GM21737 (cell line): ENCODE data around the gene ENTPD7.

Experiments
- ATAC-seq: cut with Tn5 transposase; IDR thresholded peaks from one replicate; pipeline ENCODE4 v1.9.1; 2021; ENCODE audit warnings: mild to moderate bottlenecking, moderate library complexity; ENCODE audit not compliant: unreplicated experiment

Gene ENTPD7

DNA sequence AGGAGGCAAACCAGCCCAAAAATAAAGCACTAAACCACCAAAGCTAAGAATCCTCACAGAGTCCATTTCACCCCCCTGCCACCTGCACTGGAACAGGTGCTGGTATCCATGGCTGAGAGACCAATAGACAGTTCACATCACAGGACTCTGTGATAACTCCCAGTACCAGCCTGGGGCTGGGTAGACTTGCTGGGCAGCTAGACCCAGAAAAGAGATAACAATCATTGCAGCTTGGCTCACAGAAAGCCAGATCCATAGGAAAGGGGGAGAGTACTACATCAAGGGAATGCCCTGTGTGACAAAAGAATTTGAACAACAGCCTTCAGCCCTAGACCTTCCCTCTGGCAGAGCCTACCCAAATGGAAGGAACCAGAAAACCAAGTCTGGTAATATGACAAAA is 25.5 kb upstream of the ENTPD7 start:
- no peak for ATAC-seq

DNA sequence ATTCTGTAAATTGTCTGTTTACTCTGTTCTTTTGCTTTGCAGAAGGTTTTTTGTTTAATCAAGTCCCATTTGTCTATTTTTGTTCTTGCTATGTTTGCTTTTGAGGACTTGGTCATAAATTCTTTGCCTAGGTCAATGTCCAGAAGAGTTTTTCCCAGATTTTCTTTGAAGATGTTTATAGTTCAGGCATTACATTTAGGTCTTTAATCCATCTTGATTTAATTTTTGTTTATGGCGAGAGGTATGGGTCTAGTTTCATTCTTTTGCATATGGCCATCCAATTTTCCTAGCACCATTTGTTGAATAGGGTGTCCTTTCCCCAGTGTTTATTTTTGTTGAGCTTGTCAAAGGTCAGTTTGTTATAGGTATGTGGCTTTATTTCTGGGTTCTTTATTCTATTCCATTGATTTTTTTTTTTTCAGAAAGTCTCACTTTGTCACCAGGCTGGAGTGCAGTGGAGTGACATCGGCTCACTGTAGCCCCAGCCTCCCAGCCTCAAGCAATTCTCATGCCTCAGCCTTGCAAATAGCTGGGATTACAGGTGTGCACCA is 11.6 kb upstream of the ENTPD7 start:
- no peak for ATAC-seq

DNA sequence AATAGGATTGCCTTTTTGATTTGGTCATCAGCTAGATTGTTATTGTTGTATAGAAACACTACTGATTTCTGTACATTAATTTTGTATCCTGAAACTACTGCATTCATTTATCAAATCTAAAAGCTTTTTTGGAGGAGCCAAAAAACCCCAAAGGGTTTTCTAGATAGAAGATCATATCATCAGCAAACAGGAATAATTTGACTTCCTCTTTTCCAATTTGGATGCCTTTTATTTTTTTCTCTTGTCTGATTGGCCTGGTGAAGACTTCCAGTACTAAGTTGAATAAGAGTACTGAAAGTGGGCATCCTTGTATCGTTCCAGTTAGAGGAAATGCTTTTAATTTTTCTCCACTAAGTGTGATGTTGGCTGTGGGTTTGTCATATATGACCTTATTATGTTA is 10.6 kb upstream of the ENTPD7 start:
- ATAC-seq, result no peak

DNA sequence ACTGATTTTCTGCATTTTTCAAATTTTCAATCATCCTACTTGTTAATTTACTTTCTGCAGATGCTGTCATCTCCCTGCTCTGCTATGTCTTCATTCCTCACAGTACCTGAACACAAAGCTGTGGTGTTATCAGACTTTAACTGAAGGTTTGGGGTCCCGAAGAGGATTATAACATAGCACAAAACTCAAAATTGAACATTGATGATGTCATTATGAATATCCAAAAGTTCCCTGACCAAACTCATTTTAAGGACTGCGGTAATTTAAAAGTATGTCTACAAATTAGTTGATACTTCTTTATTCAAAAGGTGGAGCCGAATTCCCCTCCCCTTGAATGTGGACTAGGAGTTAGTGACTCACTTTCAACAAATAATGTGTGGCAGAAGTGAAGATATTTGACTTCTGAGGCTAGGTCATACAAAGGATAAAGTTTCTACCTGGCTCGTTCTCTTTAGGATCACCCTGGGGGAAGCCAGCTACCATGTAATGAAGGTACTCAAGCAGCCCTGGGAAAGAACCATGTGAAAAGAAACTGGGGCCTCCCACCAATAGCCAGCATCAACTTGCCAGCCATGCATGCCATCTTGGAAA is 6.4 kb upstream of the ENTPD7 start:
- ATAC-seq, result no peak

DNA sequence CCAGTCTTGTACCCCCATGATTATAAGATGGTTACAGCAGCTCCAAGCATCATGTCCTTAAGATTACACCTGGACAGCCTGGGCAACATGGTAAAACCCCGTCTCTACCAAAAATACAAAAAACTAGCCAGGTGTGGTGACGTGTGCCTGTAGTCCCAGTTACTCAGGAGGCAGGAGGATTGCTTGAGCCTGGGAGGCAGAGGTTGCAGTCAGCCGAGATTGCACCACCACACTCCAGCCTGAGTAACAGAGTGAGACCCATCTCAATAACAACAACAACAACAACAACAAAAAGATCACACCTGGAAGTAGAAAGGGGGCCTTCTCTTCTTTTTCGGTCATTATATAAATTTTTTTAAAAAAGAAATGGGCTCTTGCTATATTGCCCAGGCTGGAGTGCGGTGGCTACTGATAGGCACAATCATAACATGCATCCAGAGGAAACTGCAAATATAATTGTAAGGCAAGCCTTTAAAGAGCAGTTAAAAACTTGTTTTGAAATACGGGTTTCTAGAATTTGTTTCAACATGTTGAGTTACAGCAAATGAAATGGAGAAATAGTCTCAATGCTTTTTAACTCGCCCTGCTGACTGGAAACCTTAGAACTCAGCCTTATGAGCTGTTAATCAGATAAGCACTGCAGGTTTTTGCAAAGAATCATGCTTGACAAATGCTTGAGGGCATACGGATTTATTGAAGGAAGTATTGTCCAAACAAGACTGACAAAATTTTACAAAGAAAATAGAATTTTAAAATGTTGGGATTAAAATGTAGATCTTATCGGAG is 4.7 kb upstream of the ENTPD7 start:
- ATAC-seq, result no peak

DNA sequence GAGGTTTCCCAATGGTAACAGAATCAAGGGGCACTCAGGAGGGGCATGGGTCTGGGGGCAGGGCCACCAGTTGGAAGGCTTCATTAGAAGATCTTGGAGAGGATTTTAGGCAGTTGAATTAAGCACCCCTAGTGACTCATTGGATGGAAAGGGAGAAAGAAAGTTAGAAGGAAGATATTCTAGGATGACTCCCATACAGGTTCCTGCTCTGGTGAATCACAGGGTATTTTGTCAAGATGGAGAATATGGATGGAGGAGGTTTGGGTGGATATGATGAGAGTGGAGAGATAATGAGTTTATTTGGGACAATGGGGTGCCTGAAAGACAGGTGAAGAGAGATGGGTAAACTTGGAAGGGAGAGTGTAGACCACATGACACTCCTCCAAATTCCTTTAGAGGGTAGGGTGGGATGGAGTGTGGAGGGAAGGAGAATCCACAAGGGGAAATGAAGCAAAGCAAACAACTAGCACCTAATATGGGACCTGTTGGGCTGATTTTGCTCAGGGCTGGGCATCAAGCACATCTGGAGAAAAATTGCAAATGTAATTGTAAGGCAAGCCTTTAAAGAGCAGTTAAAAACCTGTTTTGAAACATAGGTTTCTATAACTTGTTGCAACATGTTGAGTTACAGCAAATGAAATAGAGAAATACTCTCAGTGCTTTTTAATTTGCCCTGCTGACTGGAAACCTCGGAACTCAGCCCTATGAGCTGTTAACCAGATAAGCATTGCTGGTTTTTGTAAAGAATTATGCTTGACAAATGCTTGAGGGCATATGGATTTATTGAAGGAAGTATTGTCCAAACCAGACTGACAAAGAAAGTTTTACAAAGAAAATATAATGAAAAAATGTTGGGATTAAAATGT is 2.9 kb upstream of the ENTPD7 start:
- no peak for ATAC-seq

DNA sequence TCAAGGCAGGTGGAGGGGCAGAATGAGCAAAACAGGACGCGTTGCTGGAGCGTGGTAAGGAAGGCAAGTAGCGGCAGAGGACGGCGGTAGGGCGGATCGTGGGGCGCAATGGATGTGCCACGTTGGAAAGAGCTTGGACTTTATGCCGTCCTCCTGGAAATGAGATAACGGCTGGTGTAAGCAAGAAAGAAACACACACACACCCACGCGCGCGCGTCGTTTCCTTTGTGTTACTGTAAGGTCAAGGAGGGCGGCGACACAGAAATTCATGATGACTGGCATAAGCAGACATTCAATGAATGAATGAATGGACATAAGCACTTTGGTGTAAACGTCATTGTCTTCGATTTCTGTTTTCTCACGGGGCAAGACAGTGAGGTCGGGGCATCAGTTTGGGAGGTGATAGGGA is 683 bp upstream of the ENTPD7 start:
- ATAC-seq, result no peak

DNA sequence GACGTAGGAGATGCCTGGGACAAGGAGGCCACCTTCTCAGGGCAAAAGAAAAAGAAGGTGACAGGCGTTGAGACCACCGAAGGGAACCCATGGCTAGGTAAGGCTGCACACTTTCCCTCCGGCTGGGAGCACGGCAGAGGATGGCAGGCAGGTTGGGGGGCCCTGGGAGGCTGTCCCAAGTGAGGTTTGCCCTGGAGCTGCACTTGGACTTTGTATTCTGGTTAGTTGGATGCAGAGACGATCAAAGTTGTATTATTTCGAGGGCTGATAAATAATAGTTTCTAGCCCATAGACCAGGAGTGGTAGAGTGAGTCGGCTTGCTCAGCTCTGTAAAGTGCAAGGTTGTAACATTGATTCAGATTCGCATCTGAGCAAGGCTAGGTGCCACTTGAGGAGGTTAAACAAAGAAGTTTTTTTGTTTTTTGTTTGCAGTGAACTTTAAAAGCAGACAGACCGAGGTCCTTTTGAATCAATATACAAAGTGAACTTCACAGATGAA is 608 bp downstream of the ENTPD7 start:
- ATAC-seq, result no peak

DNA sequence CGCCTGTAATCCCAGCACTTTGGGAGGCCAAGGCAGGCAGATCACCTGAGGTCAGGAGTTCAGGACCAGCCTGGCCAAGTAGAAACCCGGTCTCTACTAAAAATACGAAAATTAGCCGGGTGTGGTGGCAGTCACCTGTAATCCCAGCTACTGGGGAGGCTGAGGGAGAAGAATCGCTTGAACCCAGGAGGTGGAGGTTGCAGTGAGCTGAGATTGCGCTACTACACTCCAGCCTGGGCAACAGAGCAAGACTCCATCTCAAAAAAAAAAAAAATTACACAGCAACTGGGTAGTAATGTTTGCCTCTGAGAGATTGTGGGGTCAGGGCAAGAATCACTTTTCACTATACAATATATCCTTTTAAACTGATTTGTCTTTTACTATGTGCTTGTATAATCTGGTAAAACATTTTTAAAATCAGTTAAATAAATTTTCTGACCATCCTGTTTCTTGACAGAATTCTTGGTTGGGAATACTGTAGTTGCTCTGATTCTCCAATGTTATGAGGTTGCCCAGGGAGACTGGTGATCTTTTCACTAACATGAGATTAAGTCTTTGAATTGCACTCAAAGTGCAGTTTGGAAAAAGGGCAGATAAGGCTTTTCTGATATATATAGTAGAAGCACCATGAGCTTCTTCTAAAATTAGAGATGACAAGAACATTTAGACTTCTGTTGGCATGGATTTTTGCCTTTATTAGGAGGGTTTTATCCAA is 1.5 kb downstream of the ENTPD7 start:
- no peak for ATAC-seq

DNA sequence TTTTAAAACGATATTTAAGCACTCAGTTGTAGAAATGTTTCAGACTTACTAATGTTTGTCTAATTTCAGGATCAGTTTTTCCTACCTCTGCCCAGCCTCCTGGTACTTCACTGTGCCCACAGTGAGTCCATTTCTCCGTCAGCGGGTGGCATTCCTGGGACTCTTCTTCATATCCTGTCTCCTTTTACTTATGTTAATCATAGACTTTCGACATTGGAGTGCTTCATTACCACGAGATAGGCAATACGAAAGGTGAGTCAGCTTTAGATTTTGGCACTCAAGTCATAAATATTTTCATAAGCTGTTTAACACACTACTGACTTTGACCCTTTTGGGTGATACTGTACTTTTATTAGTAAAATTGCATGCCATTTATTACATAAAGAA is 2.1 kb downstream of the ENTPD7 start:
- ATAC-seq, result no peak

DNA sequence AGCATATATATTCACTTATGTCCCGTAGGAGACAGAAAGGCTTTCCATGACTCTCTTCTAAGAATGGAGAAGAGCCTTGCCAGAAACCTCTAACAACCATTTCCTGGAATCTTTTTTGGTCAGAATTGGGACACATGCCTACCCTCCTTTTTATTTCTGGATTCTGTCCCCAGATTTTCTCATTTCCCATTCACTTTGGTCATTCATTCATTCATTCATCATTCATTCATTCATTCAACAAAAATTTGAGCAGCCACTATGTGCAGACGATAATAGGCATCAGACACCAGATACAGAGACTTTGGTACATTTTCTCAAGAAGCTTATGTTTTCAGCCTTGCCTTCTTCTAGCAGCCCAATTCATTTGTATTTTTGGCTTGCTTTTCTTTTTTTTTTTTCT is 6.0 kb downstream of the ENTPD7 start:
- ATAC-seq, result no peak

DNA sequence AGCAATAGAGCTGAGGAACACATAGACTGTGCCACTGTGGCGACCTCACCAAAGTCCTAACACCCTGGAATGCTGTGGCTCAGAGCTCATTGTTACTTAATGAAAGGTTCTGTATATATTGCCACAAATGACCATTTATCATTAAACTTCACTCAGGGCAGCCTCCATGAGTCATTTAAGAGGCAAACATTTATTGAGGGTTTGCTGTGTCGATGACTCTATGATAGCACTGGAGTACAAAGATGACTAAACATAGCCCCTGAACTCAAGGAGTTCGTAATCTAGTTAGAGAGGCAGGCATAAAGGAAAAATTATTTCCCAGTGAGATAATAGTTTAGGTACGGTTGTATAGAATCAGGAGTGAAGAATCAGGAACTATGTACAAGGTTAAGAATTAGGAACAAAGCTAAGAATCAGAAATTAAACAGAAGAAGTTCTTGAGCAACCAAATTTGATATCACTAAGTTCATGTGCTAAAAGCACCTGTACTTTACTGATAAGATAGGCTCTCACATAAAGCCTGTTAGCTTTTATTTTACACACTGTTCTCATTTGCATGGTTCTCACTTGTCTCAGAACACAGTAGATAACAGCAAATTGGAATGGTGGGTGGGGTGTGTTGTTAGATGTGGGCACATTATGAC is 7.9 kb downstream of the ENTPD7 start:
- ATAC-seq, result no peak

DNA sequence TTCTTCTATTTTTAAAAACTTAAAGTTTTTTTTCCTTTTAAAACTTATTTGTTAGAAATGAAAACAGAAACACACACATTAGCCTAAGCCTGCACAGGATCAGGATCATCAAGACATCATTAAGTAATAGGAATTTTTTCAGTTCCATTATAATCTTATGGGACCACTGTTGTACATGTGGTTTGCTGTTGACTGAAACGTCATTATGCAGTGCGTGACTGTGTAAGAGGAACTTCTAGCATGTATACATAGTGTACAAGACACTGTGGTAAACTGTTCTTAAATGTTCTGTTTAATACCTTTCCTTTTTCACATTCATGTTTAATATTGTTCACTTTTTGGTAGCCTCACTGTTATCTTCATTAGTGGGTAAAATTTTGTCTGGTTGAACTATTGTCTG is 12.1 kb downstream of the ENTPD7 start:
- ATAC-seq, result no peak

DNA sequence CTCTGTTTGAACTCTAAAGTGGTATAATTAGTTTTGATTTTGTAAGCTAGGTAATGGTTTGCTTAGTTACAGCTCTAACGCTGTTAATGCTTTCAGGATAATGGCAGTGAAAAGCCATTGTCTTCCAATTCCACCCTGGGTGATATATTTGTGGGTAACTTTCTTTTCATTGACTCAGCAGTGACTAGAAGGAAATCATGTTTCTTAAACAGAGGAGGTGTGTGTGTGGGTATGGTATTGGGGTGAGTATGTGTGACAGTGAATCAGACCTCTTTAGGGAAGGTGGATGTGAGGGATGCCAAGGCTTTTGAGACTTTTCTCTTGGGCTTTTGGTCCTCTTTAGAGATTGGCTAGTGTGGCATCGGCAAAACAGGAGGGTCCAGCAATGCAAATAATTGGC is 13.6 kb downstream of the ENTPD7 start:
- ATAC-seq, result no peak

DNA sequence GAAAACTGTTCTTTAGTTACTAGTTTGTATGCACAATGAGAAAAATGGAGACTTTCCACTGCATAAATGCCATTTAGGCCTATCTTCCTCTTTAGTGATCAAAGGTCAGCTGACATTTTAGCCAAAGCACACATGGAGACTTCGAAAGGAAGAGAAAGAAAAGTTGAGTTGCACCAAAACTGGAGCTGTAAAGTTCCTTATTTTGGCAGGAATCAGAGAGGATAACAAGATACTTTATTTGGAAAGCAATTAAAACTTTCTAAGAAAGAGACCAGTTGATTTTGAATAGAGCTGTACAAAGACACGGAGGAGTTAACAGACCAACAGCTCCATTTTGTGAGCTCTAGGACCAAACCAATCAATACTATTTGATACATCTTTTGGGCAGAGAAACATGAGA is 14.2 kb downstream of the ENTPD7 start:
- no peak for ATAC-seq

DNA sequence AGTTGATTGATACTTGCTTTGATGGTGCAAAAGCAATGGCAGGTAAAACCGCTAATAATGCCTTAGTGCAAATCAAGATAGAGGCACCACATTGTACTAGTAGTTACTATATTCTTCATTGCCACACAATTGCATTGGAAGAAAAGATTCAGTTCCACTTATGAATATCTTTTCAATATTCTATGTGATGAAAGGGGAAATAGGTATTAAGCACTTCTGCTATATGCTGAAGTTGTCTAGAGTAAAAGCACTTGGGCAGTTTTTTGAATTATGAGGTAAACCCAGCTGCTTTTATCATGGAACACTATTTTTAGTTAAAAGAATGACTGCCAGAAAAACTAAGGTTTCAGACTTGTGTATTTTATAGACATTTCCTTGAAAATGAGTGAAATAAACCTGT is 15.5 kb downstream of the ENTPD7 start:
- ATAC-seq, result no peak

DNA sequence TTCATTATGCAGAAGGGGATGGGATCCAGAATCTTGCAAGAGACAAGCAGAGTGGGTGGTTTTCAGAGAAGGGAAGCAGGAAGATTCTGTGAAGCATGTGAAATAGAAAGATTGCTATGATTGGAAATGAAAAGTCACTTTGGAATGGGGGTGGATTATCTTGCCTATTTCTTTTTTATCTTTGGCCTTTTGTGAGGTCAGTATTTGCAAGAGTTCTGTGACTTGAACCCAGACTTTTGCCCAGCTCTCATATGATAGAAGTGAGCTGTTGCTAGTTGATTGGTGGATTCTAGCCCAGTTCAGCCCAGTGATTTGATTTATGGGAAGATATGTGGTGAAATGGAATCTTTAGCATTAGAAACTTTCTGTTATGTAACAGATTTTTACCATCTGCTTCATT is 17.1 kb downstream of the ENTPD7 start:
- ATAC-seq, result no peak

DNA sequence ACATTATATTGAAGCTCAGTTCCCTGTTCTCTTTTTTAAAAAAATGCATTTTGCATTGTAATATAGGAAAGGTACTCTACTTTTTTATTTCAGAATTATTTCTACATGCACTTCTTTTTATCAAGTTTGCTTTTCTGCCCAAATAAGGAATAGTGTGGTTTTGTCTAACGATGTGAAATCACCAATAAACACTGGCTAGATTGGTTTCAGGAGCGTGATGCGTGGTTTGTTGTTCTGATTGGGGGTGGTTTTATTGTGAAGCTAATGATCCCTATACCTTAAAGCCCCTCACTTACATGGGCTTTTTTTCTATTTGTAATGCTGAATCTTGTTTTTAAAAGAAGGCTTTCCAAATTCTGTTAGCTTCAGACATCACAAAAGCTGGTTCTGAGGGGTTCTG is 17.6 kb downstream of the ENTPD7 start:
- ATAC-seq, result no peak

DNA sequence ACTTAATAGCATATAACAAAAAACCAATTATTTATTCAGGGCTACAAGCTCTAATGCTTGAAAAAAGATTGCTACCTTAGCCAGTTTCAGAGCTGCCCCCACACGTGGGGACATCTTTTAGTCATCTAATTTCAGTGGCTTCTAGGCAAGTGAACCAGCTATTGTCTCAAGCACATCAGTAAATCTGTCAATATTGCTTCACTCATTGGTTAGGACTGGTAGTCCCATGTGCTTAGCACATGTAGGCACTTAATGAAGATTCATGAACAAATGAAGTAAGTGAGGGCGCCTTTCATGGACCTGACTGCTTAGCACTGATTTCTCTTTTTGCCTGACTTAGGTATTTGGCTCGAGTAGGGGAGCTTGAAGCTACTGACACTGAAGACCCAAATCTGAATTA is 19.6 kb downstream of the ENTPD7 start:
- ATAC-seq, result no peak

DNA sequence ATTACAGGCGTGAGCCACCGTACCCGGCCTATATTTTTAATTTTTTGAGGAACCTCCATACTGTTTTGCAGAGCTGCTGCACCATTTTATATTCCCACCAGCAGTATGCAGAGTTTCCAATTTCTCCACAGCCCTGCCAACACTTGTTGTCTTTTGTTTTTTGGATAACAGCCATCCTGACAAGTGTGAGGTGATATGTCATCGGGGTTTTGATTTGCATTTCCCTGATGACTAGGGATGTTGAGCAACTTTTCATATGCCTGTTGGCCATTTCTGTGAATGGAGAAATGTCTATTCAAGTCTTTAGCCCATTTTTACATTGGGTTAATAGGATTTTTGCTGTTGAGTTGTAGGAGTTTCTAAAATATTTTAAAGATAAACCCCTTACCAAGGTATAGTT is 22.2 kb downstream of the ENTPD7 start:
- no peak for ATAC-seq
